Activated CD4-positive, CD25-positive, alpha-beta regulatory T cell treated with anti-CD3 and anti-CD28 coated beads, Interleukin-2, amount 50 U/mL, for 16 hours (primary cell): ENCODE results near the gene LRP1.

Source experiments
- DNase-seq: peaks from one replicate; pipeline ENCODE4 v3.0.0-alpha.2; 2020; ENCODE audit warnings: low read depth, low spot score

The LRP1 gene

GRCh38 chr12:57154076-57154475 lies 25.8 kb downstream of the LRP1 start:
- no peak for DNase-seq

GRCh38 chr12:57154804-57155434 lies 26.6 kb downstream of the LRP1 start:
- DNase-seq = no peak

GRCh38 chr12:57156701-57157403 lies 28.6 kb downstream of the LRP1 start:
- DNase-seq = no peak

- no peak for DNase-seq
Measured at GRCh38 chr12:57157588-57158173, 29.4 kb downstream of the LRP1 start.

GRCh38 chr12:57158186-57158585 lies 29.9 kb downstream of the LRP1 start:
- no peak for DNase-seq

GRCh38 chr12:57158665-57159064 lies 30.4 kb downstream of the LRP1 start:
- DNase-seq = no peak

- no peak for DNase-seq
Measured at GRCh38 chr12:57159311-57159710, 31.0 kb downstream of the LRP1 start.

- DNase-seq = no peak
Measured at GRCh38 chr12:57160040-57160439, 31.8 kb downstream of the LRP1 start.

- no peak for DNase-seq
Measured at GRCh38 chr12:57160741-57161140, 32.5 kb downstream of the LRP1 start.

GRCh38 chr12:57161491-57161890 lies 33.2 kb downstream of the LRP1 start:
- DNase-seq = no peak

GRCh38 chr12:57162553-57163125 lies 34.4 kb downstream of the LRP1 start:
- DNase-seq = no peak

GRCh38 chr12:57164454-57164853 lies 36.2 kb downstream of the LRP1 start:
- DNase-seq = no peak

GRCh38 chr12:57164966-57165625 lies 36.8 kb downstream of the LRP1 start:
- no peak for DNase-seq

GRCh38 chr12:57165741-57166140 lies 37.5 kb downstream of the LRP1 start:
- DNase-seq = no peak

- no peak for DNase-seq
Measured at GRCh38 chr12:57166971-57167371, 38.7 kb downstream of the LRP1 start.

GRCh38 chr12:57168058-57168457 lies 39.8 kb downstream of the LRP1 start:
- no peak for DNase-seq

GRCh38 chr12:57169046-57169795 lies 40.9 kb downstream of the LRP1 start:
- DNase-seq = no peak

- no peak for DNase-seq
Measured at GRCh38 chr12:57169969-57170368, 41.7 kb downstream of the LRP1 start.

GRCh38 chr12:57170408-57170807 lies 42.1 kb downstream of the LRP1 start:
- no peak for DNase-seq

- no peak for DNase-seq
Measured at GRCh38 chr12:57170927-57171326, 42.6 kb downstream of the LRP1 start.

- DNase-seq = no peak
Measured at GRCh38 chr12:57171668-57172067, 43.4 kb downstream of the LRP1 start.

GRCh38 chr12:57173089-57173488 lies 44.8 kb downstream of the LRP1 start:
- DNase-seq = no peak
